Right atrium auricular region (tissue), 2 donors: ENCODE data around the gene NINJ2. TPM values are rescaled to one million over a fixed set of nuclear protein-coding genes. Genes with fewer than 3 reads are reported as not detected.
A peak's percentile ranks its signal among the peaks of the same experiment; 100 is the strongest.

Experiments
- DNase-seq: peaks from one replicate; pipeline ENCODE4 v3.0.0-alpha.2; 2019; ENCODE audit warnings: low spot score
- H3K27ac ChIP-seq, 2 donors: fragments of 200-600 bp; sonication (generic); 1 replicate in 1 of 2; 2 replicates in 1 of 2; pipeline ENCODE4 v1.5.1; 2016 to 2019
- H3K27me3 ChIP-seq, 2 donors: fragments of 200-600 bp; sonication (generic); one replicate each; pipeline versions ENCODE4 v1.5.1 to v1.6.0; 2017 to 2019
- H3K36me3 ChIP-seq: fragments of 200-600 bp; sonication (generic); one replicate; pipeline ENCODE4 v1.5.1; 2016
- H3K4me1 ChIP-seq, 2 donors: fragments of 200-600 bp; sonication (generic); one replicate each; pipeline versions ENCODE4 v1.5.1 to v1.6.0; 2017 to 2019
- H3K4me3 ChIP-seq, 2 donors: fragments of 200-600 bp; sonication (generic); 1 replicate in 1 of 2; 2 replicates in 1 of 2; pipeline ENCODE4 v1.5.1; 2017 to 2019; ENCODE audit warnings: mild to moderate bottlenecking in 1 of 2, moderate library complexity in 1 of 2
- H3K9me3 ChIP-seq, 2 donors: fragments of 200-600 bp; sonication (generic); one replicate each; pipeline ENCODE4 v1.5.1; 2019
- total RNA-seq, 2 donors: library from RNA; depleted of rRNA; stranded (reverse); fragments of >200 nt; gene quantifications; one replicate each; pipeline ENCODE4 v1.1.0, GENCODE V29; 2016
- TF ChIP-seq, protein P1 (sequence below), 2 donors: fragments of 200-600 bp; sonication (generic); IDR thresholded peaks; one replicate each; pipeline ENCODE4 v1.5.1; 2019; ENCODE audit warnings: antibody characterized with exemption in 2 of 2

NINJ2 gene
- total RNA-seq, 2 donors from 2014 or later, result 5.4 to 8.8 TPM

DNA sequence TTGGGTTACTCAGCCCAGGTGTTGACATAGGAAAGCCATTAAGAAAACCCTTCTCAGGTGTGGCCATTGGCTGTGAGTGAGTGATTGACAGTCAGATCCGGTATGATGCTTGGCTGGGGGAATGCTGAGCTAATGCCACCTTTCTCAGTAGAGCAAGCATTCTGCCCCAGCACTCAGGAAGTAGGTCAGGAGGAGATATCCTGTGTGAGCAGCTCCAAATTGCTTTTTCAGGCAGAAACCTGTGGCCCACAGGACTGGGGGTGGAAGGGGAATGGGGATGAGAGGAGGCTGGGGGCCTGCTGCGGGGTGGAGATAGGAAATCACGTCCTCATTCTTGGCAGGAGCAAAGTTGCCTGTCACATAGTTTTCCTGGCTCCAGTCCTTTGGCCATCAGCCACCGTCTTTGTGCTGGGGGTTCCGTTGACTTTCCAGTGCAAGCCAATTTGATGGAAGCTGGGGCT, 55.7 kb downstream of the NINJ2 start:
- H3K27me3 ChIP-seq, result no peaks in the 10 kb centered on the region
- H3K4me1 ChIP-seq, result peaks cover 0 to 47% of the 10 kb centered on the region in 2 donors
- no peaks in the 10 kb centered on the region for H3K36me3 ChIP-seq
- no peak for DNase-seq
- H3K9me3 ChIP-seq, result no peaks in the 10 kb centered on the region
- TF ChIP-seq, protein P1, sequence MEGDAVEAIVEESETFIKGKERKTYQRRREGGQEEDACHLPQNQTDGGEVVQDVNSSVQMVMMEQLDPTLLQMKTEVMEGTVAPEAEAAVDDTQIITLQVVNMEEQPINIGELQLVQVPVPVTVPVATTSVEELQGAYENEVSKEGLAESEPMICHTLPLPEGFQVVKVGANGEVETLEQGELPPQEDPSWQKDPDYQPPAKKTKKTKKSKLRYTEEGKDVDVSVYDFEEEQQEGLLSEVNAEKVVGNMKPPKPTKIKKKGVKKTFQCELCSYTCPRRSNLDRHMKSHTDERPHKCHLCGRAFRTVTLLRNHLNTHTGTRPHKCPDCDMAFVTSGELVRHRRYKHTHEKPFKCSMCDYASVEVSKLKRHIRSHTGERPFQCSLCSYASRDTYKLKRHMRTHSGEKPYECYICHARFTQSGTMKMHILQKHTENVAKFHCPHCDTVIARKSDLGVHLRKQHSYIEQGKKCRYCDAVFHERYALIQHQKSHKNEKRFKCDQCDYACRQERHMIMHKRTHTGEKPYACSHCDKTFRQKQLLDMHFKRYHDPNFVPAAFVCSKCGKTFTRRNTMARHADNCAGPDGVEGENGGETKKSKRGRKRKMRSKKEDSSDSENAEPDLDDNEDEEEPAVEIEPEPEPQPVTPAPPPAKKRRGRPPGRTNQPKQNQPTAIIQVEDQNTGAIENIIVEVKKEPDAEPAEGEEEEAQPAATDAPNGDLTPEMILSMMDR (IDR thresholded peaks at IDR 0.05), result no peak
- no peak overlapping the region for H3K4me3 ChIP-seq
- H3K27ac ChIP-seq, result peak overlapping the region; percentile 53 to 63

DNA sequence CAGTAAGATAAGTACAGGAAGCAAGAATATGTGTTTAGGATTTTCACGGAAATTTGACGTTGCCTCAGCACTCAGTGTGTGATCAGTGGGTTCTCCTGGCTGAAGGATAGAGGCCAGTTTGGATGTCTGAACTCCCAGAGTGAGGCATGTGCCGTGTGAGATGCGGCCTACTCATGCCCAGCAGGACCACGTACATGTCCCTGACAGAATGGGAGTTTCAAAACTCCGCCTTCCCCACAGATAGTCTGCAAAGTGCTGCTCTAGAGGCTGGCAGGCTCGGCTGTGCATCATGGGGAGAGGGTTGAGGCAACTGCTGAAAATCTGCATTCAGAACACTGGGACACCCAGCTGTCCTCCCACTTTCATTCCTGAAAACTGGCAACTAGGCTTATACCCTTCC, 58.3 kb downstream of the NINJ2 start:
- no peak for DNase-seq
- TF ChIP-seq, protein P1 (IDR thresholded peaks at IDR 0.05), result no peak
- Histone ChIP-seq H3K4me1 (peaks cover 0 to 34% of the 10 kb centered on the region in 2 donors), H3K27me3 (no peaks in the 10 kb centered on the region), H3K27ac (no peak overlapping the region), H3K36me3 (no peaks in the 10 kb centered on the region), H3K9me3 (no peaks in the 10 kb centered on the region), H3K4me3 (no peak overlapping the region)

DNA sequence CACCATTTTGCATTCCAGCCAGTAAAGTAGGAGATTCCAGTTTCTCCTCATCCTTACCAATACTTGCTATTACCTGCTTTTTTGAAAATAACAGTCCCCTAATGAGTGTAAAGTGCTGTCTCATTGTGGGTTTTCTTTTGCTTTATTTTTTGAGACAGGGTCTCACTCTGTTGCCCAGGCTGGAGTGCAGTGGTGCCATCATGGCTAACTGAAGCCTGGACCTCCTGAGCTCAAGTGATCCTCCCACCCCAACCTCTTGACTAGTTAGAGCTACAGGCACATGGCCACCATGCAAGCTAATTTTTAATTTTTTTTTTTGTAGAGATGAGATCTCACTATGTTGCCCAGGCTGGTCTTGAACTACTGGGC, 60.6 kb downstream of the NINJ2 start:
- TF ChIP-seq, protein P1 (IDR thresholded peaks at IDR 0.05), result no peak
- Histone ChIP-seq H3K9me3 (no peaks in the 10 kb centered on the region), H3K4me1 (peaks cover 0 to 26% of the 10 kb centered on the region in 2 donors), H3K36me3 (no peaks in the 10 kb centered on the region), H3K27ac (no peak overlapping the region), H3K27me3 (no peaks in the 10 kb centered on the region), H3K4me3 (no peak overlapping the region)
- no peak for DNase-seq

DNA sequence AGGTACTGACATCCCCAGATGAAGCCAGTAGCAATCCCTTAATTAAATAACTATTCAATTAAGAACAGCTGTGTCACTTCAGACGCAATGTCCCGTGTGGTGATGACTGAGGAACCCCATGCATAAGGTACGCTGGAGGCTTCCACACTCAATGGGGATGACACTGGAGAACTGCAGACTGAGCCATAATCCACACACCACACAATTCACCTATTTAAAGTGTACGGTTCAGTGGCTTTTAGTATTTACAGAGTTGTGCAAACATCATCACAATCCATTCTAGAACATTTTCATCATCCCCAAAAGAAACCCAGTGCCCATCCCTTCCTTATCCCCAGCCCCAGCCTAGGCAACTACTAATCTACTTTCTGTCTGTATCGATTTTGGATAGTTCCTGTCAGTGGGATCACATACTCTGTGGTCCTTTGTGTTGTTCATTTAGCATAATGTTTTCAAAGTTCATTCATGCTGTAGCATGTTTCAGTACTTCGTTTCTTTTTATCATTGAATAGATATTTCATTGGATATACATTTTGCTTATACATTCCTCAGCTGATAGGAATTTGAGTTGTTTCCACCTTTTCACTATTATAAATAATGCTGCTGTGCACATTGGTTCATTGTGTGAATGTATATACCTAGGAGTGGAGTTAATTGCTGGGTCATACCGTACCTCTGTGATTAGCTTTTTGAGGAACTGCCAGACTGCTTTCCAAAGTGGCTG, 61.1 kb downstream of the NINJ2 start:
- Histone ChIP-seq H3K27ac (no peak overlapping the region), H3K36me3 (no peaks in the 10 kb centered on the region), H3K27me3 (no peaks in the 10 kb centered on the region), H3K4me3 (no peak overlapping the region), H3K9me3 (no peaks in the 10 kb centered on the region), H3K4me1 (peaks cover 0 to 23% of the 10 kb centered on the region in 2 donors)
- TF ChIP-seq, protein P1 (IDR thresholded peaks at IDR 0.05), result no peak
- DNase-seq, result no peak

DNA sequence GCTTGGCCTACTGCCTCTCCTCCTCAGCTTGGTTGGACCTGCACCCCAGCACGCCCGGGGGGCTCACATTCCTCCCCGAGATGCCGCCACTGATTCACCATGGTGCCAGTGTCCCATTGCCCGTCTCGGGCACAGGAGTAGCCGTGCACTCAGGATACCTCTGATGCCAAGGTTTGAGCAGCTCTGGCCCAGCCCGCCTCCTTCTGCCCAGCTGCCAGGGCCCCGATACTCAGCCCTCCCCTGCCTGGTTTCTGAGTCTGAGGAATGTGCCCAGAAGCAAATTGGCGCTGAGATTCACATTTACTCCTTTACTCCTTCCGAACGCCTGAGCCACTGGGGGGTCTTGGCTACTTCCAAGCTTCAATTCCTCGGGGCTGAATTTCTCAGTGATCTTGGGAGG, 63.5 kb downstream of the NINJ2 start:
- Histone ChIP-seq H3K9me3 (no peaks in the 10 kb centered on the region), H3K36me3 (no peaks in the 10 kb centered on the region), H3K4me3 (no peak overlapping the region), H3K27me3 (no peaks in the 10 kb centered on the region), H3K27ac (no peak overlapping the region), H3K4me1 (peaks cover 0 to 10% of the 10 kb centered on the region in 2 donors)
- no peak for DNase-seq
- TF ChIP-seq, protein P1 (IDR thresholded peaks at IDR 0.05), result no peak
